SU-DHL-6 (cell line): ENCODE data around the gene RAB11FIP3.

Experiments
- CTCF ChIP-seq: fragments of 200-600 bp; sonication (generic); IDR thresholded peaks from one replicate; pipeline ENCODE4 v1.5.1; 2017; ENCODE audit warnings: antibody characterized with exemption, mild to moderate bottlenecking, low read length, moderate library complexity; ENCODE audit not compliant: insufficient read depth, poor library complexity, severe bottlenecking
- EZH2phosphoT487 ChIP-seq: fragments of 200-600 bp; sonication (generic), shearing (Covaris generic); conservative IDR thresholded peaks from 2 replicates; pipeline ENCODE4 v1.6.1; 2018; ENCODE audit warnings: mild to moderate bottlenecking, antibody characterized with exemption, low read length, moderate library complexity, mixed read lengths

GRCh38 chr16:555528-556473 is 130.4 kb downstream of the RAB11FIP3 start:
- TF ChIP-seq CTCF (no peak), EZH2phosphoT487 (no peak)
